ENCODE measurements around the gene TUBA3D.

- TF ChIP-seq POLR2A (IDR thresholded peaks at IDR 0.05) = no peak
- TF ChIP-seq CTCF (IDR thresholded peaks at IDR 0.05) = no peak
Measured at GRCh38 chr2:131521961-131522781, 46.3 kb downstream of the TUBA3D start.
